HepG2 (cell line): ENCODE data around the gene FAM50A. TPM values are rescaled to one million over a fixed set of nuclear protein-coding genes. Genes with fewer than 3 reads are reported as not detected.
A peak's percentile ranks its signal among the peaks of the same experiment; 100 is the strongest.

Source experiments
- MAZ ChIP-seq, 2 experiments: sonication (generic) in 1 of 2; formaldehyde crosslinking in 1 of 2; IDR thresholded peaks; 2 replicates each; pipeline versions ENCODE4 v1.5.0 to v1.6.1; 2012 to 2020; ENCODE audit warnings: low read depth in 2 of 2, mild to moderate bottlenecking in 2 of 2, borderline replicate concordance in 1 of 2, improper control_type of control experiment in 1 of 2, low read length in 1 of 2, missing genetic modification reagents in 1 of 2, moderate library complexity in 1 of 2
- RXRA ChIP-seq: sonication (generic); formaldehyde crosslinking; IDR thresholded peaks from 2 replicates; pipeline ENCODE4 v1.5.1; 2020; ENCODE audit warnings: missing genetic modification reagents
- SOX5 ChIP-seq: IDR thresholded peaks from 2 replicates; pipeline ENCODE4 v1.6.1; 2016; ENCODE audit warnings: borderline replicate concordance
- SP5 ChIP-seq: IDR thresholded peaks from 2 replicates; pipeline ENCODE4 v1.6.1; 2016; ENCODE audit warnings: low read depth, borderline replicate concordance
- ZNF775 ChIP-seq: sonication (generic); formaldehyde crosslinking; IDR thresholded peaks from 2 replicates; pipeline ENCODE4 v1.4.0; 2020; ENCODE audit warnings: missing genetic modification reagents, mild to moderate bottlenecking, moderate library complexity, borderline replicate concordance
- polyA plus RNA-seq, 8 experiments: library from polyadenylated mRNA; depleted of rRNA in 3 of 8; stranded (reverse) in 7 of 8; unstranded in 1 of 8; fragments of >200 nt; fragmentation: Illumina TruSeq in 4 of 8; extraction: Trizol in 4 of 8; gene quantifications; 2 replicates each; pipeline versions ENCODE4 v1.2.1 to v1.2.3, GENCODE V29; 2011 to 2016; ENCODE audit warnings: low read depth in 4 of 8, missing spikeins in 1 of 8, mixed read lengths in 1 of 8; ENCODE audit not compliant: insufficient read depth in 1 of 8
- total RNA-seq, 5 experiments: library from RNA; depleted of rRNA; stranded (reverse); fragments of >200 nt; fragmentation: Illumina TruSeq; extraction: Trizol; gene quantifications; 2 replicates each; pipeline ENCODE4 v1.2.3, GENCODE V29; 2016; ENCODE audit warnings: low read depth in 1 of 5
- TF ChIP-seq, protein P1 (sequence below): sonication (generic); formaldehyde crosslinking; IDR thresholded peaks from 2 replicates; pipeline ENCODE4 v1.9.0; 2021; ENCODE audit warnings: missing genetic modification reagents, borderline replicate concordance
- TF ChIP-seq, protein P2 (sequence below), 2 experiments: sonication (generic) in 1 of 2; formaldehyde crosslinking in 1 of 2; IDR thresholded peaks; 2 replicates each; pipeline versions ENCODE4 v1.6.1 to v1.9.0; 2014 to 2022; ENCODE audit warnings: antibody characterized with exemption in 1 of 2, borderline replicate concordance in 1 of 2, inconsistent platforms in 1 of 2, low read depth in 1 of 2, missing genetic modification reagents in 1 of 2
- TF ChIP-seq, protein P3 (sequence below): IDR thresholded peaks from 2 replicates; pipeline ENCODE4 v1.6.1; 2016; ENCODE audit warnings: missing compliant biosample characterization, missing genetic modification reagents, borderline replicate concordance
- TF ChIP-seq, protein P4 (sequence below): sonication (generic); formaldehyde crosslinking; conservative IDR thresholded peaks from 2 replicates; pipeline ENCODE4 v1.8.0; 2022; ENCODE audit warnings: low read depth, missing genetic modification reagents
- TF ChIP-seq, protein P5 (sequence below): sonication (generic); formaldehyde crosslinking; IDR thresholded peaks from 2 replicates; pipeline ENCODE4 v1.5.0; 2020; ENCODE audit warnings: missing genetic modification reagents, mild to moderate bottlenecking, borderline replicate concordance

FAM50A gene
- total and polyA plus RNA-seq, 2 of the 13 experiments (the other 11 are each of a cell fraction or from before 2014, with no cell fraction given): 30.7 to 40.7 TPM

GRCh38 chrX:154478728-154479622, 35.0 kb downstream of the FAM50A start, which contains the start of gene LAGE3 (continued):
- TF ChIP-seq, protein P1, sequence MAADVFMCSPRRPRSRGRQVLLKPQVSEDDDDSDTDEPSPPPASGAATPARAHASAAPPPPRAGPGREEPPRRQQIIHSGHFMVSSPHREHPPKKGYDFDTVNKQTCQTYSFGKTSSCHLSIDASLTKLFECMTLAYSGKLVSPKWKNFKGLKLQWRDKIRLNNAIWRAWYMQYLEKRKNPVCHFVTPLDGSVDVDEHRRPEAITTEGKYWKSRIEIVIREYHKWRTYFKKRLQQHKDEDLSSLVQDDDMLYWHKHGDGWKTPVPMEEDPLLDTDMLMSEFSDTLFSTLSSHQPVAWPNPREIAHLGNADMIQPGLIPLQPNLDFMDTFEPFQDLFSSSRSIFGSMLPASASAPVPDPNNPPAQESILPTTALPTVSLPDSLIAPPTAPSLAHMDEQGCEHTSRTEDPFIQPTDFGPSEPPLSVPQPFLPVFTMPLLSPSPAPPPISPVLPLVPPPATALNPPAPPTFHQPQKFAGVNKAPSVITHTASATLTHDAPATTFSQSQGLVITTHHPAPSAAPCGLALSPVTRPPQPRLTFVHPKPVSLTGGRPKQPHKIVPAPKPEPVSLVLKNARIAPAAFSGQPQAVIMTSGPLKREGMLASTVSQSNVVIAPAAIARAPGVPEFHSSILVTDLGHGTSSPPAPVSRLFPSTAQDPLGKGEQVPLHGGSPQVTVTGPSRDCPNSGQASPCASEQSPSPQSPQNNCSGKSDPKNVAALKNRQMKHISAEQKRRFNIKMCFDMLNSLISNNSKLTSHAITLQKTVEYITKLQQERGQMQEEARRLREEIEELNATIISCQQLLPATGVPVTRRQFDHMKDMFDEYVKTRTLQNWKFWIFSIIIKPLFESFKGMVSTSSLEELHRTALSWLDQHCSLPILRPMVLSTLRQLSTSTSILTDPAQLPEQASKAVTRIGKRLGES (CRISPR knock-in tag): 0 out of 2 replicates have a peak, but pooled peaks have one; percentile 36
- TF ChIP-seq, protein P2, sequence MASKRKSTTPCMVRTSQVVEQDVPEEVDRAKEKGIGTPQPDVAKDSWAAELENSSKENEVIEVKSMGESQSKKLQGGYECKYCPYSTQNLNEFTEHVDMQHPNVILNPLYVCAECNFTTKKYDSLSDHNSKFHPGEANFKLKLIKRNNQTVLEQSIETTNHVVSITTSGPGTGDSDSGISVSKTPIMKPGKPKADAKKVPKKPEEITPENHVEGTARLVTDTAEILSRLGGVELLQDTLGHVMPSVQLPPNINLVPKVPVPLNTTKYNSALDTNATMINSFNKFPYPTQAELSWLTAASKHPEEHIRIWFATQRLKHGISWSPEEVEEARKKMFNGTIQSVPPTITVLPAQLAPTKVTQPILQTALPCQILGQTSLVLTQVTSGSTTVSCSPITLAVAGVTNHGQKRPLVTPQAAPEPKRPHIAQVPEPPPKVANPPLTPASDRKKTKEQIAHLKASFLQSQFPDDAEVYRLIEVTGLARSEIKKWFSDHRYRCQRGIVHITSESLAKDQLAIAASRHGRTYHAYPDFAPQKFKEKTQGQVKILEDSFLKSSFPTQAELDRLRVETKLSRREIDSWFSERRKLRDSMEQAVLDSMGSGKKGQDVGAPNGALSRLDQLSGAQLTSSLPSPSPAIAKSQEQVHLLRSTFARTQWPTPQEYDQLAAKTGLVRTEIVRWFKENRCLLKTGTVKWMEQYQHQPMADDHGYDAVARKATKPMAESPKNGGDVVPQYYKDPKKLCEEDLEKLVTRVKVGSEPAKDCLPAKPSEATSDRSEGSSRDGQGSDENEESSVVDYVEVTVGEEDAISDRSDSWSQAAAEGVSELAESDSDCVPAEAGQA (IDR thresholded peaks at IDR 0.05; ENCODE audit: low read depth): 0 out of 2 replicates have a peak, but pooled peaks have one; percentile 14
- TF ChIP-seq, protein P2 (CRISPR knock-in tag; IDR thresholded peaks at IDR 0.05; ENCODE audit: borderline replicate concordance): no peak
- TF ChIP-seq MAZ (IDR thresholded peaks at IDR 0.05; ENCODE audit: borderline replicate concordance, low read depth, low read length): no peak
- TF ChIP-seq MAZ (CRISPR knock-in tag; IDR thresholded peaks at IDR 0.05; ENCODE audit: low read depth): no peak
- TF ChIP-seq, protein P3, sequence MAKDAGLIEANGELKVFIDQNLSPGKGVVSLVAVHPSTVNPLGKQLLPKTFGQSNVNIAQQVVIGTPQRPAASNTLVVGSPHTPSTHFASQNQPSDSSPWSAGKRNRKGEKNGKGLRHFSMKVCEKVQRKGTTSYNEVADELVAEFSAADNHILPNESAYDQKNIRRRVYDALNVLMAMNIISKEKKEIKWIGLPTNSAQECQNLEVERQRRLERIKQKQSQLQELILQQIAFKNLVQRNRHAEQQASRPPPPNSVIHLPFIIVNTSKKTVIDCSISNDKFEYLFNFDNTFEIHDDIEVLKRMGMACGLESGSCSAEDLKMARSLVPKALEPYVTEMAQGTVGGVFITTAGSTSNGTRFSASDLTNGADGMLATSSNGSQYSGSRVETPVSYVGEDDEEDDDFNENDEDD: peak; percentile 98
- TF ChIP-seq, protein P4, sequence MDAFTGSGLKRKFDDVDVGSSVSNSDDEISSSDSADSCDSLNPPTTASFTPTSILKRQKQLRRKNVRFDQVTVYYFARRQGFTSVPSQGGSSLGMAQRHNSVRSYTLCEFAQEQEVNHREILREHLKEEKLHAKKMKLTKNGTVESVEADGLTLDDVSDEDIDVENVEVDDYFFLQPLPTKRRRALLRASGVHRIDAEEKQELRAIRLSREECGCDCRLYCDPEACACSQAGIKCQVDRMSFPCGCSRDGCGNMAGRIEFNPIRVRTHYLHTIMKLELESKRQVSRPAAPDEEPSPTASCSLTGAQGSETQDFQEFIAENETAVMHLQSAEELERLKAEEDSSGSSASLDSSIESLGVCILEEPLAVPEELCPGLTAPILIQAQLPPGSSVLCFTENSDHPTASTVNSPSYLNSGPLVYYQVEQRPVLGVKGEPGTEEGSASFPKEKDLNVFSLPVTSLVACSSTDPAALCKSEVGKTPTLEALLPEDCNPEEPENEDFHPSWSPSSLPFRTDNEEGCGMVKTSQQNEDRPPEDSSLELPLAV (CRISPR knock-in tag): no peak
- TF ChIP-seq, protein P5, sequence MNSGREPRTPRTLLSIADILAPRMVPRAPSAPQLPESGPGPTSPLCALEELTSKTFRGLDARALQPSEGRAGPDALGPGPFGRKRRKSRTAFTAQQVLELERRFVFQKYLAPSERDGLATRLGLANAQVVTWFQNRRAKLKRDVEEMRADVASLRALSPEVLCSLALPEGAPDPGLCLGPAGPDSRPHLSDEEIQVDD: no peak
- TF ChIP-seq SP5: peak; percentile 80
- TF ChIP-seq ZNF775 (CRISPR knock-in tag): 0 out of 2 replicates have a peak, but pooled peaks have one; percentile 37
- no peak for TF ChIP-seq SOX5 (CRISPR knock-in tag)
- peak; percentile 44; the same call in 1 of the 2 replicates for TF ChIP-seq RXRA
